T-helper 1 cell treated with Interleukin-12 subunit alpha and Interleukin-12 subunit beta and Interleukin-4 antibody, amounts not matched to agents 30 ng/mL and 1 ng/mL, for 36 hours (primary cell): Measurements from ENCODE around the gene FAM167B. TPM values are rescaled to one million over a fixed set of nuclear protein-coding genes. Genes with fewer than 3 reads are reported as not detected.
"Not testable (repeated sequence)": the region's sequence is repeated elsewhere in the genome, so short reads cannot be mapped to it uniquely, and the experiment has no call there.

ENCODE experiments used
- intact Hi-C: fragments of 100-400 bp; cut with micrococcal nuclease; formaldehyde crosslinking; loops from one replicate; pipeline ENCODE4 v1.15.1; 2024
- total RNA-seq: library from RNA; stranded (reverse); gene quantifications from 2 replicates; pipeline ENCODE4 v1.2.3, GENCODE V29; 2022

FAM167B gene
- total RNA-seq, 1 donor from 2014 or later: 0.22 TPM

GRCh38 chr1:32255072-32256071, 8.3 kb downstream of the FAM167B start:
- intact Hi-C loops: loop anchor here (1.0 to 10.0 kb wide), 7 partner anchors 9 to 241 kb away; partner anchors contain the start of genes HDAC1 and KHDRBS1

DNA sequence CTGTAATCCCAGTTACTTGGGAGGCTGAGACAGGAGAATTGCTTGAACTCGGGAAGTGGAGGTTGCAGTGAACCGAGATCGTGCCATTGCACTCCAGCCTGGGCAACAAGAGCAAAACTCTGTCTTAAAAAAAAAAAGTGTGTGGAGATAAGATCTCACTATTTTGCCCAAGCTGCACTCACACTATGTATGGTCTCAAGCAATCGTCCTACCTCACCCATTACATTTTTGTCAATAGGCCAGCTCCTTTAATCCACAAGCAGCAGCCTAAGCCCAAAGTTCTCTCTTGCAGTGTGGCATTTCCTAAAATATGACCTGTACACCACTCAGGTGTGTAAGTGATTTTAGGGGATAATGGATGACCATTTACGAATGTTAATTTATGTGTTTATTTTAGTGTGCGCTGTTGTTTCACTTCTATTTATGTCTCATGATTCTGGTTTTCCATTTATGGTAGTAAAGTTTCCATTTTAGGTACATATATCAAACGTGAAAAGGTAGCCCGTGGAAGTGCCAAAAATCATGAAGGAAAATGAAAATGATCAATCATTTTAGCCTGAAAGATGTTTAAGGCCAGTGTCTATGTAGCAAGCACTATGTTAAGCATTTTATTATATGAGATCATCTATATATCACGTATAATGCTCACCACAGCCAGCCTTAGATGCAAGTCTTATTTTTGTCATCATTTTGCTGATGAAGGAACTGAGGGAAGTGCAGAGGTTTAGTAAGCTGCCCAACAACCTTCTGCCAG, 9.6 kb downstream of the FAM167B start:
- intact Hi-C loops: loop anchor here (1.0 to 10.0 kb wide), 4 partner anchors 8 to 242 kb away; partner anchors contain the start of genes HDAC1 and KHDRBS1

- intact Hi-C loops: loop anchor here (5.0 to 10.0 kb wide), 2 partner anchors 65 to 242 kb away; partner anchors contain the start of gene KHDRBS1
These were observed 10.1 kb downstream of the FAM167B start for GRCh38 chr1:32257227-32257508.

GRCh38 chr1:32263236-32263593, 16.2 kb downstream of the FAM167B start:
- intact Hi-C loops: not testable (repeated sequence)

DNA sequence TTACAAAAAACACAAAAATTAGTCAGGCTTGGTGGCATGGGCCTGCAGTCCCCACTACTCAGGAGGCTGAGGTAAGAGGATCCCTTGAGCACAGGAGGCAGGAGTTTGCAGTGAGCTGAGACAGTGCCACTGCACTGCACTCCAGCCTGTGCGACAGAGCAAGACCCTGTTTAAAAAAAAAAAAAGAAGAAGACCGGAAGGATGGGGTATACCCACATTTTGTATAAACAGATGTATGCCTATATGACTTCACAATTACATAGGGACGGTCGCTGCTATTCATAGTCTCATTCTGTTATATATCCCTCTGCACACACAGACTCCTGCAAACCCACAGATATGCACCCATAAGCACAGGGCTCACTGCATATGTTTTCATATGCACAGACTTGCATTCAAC, 16.7 kb downstream of the FAM167B start:
- intact Hi-C loops: loop anchor here (1.0 kb wide), 1 partner anchor 7 kb away; no protein-coding TSS in a partner anchor

DNA sequence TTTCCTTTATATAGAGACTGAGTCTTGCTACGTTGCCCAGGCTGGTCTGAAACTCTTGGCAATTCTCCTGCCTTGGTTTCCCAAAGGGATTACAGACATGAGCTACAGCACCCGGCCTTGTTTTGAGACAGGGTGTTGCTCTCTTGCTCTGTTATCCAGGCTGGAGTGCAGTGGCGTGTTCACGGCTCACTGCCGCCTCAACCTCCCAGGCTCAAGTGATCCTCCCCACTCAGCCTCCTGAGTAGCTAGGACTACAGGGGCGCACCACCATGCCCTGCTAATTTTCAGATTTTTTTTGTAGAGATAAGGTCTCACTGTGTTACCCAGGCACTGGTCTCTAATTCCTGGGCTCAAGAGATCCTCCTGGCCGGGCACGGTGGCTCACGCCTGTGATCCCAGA, 18.8 kb downstream of the FAM167B start:
- intact Hi-C loops: no loop called here

- intact Hi-C loops: loop anchor here (1.0 kb wide), 2 partner anchors 12 to 17 kb away; no protein-coding TSS in a partner anchor
These were observed 20.0 kb downstream of the FAM167B start for GRCh38 chr1:32266921-32267591.

DNA sequence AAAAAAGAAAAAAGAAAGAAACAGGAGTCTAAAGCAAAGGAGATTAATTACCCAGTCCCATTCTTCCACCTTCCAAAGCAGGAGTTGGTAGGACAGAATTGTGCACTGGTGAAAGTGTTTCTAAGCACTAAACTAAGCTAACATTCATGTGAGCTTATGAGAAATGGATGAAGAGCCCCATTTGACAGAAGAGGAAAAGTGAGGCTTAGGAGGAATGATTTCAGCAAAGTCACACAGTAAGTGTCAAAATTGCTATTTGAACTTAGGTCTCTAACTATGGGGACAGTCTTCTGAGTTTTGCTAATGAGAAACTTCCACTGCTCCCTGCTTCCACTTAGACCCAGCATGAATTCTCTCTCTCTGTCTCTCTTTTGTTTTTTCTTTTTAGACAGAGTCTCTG, 22.7 kb downstream of the FAM167B start:
- intact Hi-C loops: no loop called here

GRCh38 chr1:32272557-32273390, 25.8 kb downstream of the FAM167B start:
- intact Hi-C loops: loop anchor here (1.0 to 2.0 kb wide), 2 partner anchors 17 to 18 kb away; no protein-coding TSS in a partner anchor

DNA sequence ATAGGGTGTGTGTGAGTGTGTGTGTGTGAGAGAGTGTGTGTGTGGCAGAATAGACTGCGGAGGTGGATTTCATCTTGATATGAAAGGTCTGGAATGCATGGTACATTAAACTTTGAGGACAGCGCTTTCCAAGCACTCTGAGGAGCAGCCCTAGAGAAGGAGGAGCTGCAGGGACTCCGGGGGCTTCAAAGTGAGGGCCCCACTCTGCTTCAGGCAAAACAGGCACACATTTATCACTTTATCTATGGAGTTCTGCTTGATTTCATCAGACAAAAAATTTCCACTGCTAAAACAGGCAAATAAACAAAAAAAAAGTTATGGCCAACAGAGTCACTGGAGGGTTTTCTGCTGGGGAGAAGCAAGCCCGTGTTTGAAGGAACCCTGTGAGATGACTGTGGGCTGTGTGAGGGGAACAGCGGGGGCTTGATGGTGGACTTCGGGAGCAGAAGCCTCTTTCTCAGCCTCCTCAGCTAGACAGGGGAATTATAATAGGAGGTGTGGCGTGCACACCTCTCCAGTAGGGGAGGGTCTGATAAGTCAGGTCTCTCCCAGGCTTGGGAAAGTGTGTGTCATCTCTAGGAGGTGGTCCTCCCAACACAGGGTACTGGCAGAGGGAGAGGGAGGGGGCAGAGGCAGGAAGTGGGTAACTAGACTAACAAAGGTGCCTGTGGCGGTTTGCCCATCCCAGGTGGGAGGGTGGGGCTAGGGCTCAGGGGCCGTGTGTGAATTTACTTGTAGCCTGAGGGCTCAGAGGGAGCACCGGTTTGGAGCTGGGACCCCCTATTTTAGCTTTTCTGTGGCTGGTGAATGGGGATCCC, 26.6 kb downstream of the FAM167B start:
- intact Hi-C loops: loop anchor here (1.0 to 2.0 kb wide), 2 partner anchors 17 to 18 kb away; no protein-coding TSS in a partner anchor

GRCh38 chr1:32274646-32275340, 27.8 kb downstream of the FAM167B start:
- intact Hi-C loops: no loop called here

DNA sequence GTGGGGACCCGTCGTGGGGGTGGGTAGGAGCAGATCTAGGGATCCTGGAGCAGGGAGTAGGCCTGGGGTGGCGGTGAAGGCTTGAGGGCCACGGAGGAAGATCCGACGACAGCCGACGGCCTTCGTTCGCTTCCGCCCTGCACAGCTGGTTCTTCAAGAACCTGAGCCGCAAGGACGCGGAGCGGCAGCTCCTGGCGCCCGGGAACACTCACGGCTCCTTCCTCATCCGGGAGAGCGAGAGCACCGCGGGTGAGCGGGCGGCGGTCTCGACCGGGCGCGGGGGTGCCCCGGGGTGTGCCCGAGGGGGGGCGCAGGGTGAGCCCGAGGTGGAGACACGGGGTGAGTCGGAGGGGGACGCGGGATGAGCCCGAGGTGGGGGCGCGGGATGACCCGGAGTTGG, 28.4 kb downstream of the FAM167B start:
- intact Hi-C loops: no loop called here

DNA sequence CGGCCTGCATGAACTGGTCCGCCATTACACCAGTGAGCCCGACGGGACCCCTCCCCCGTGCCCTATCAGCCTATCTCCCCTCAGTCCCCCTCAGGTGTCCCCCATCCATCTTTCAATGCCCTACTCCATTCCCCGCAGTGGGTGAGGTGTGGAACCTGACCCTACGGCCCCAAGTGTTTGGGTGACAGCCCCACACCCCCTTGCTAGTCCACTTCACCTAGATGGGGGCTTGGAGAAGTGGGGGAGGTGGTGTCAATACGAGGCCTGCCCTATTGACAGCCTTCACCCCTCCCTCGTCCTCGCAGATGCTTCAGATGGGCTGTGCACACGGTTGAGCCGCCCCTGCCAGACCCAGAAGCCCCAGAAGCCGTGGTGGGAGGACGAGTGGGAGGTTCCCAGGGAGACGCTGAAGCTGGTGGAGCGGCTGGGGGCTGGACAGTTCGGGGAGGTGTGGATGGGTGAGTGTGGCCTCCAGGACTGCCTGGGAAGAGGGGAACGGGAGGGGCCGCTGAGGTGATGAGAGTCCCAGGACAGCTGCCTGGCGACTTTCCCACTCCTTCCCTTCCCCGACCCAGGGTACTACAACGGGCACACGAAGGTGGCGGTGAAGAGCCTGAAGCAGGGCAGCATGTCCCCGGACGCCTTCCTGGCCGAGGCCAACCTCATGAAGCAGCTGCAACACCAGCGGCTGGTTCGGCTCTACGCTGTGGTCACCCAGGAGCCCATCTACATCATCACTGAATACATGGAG, 29.2 kb downstream of the FAM167B start:
- intact Hi-C loops: no loop called here

GRCh38 chr1:32284777-32285176, 37.8 kb downstream of the FAM167B start:
- intact Hi-C loops: not testable (repeated sequence)

DNA sequence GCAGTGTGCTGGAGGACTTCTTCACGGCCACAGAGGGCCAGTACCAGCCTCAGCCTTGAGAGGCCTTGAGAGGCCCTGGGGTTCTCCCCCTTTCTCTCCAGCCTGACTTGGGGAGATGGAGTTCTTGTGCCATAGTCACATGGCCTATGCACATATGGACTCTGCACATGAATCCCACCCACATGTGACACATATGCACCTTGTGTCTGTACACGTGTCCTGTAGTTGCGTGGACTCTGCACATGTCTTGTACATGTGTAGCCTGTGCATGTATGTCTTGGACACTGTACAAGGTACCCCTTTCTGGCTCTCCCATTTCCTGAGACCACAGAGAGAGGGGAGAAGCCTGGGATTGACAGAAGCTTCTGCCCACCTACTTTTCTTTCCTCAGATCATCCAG, 38.6 kb downstream of the FAM167B start:
- intact Hi-C loops: no loop called here

- intact Hi-C loops: no loop called here
These were observed 39.7 kb downstream of the FAM167B start for GRCh38 chr1:32286763-32287162.

DNA sequence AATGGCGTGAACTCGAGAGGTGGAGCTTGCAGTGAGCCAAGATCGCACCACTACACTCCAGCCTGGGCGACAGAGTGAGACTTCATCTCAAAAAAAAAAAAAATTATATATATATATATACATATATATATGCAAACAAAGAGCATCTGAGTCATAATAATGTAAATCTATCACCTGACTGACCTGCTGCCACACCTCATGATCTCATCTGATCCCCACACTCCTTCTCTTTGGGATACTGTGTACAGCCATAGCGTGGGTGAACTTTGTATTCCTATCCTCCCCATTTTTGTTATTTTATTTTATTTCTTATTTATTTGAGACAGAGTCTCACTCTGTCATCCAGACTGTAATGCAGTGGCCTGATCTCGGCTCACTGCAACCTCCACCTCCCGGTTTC, 42.2 kb downstream of the FAM167B start:
- intact Hi-C loops: no loop called here

- intact Hi-C loops: loop anchor here (1.0 to 5.0 kb wide), 6 partner anchors 18 to 274 kb away; partner anchors contain the start of genes EIF3I, MARCKSL1 and TMEM234
These were observed 44.2 kb downstream of the FAM167B start for GRCh38 chr1:32291145-32291707.
